HG03175 (cell line): Measurements from ENCODE around the gene FNDC3B.

Experiments used
- ATAC-seq: cut with Tn5 transposase; IDR thresholded peaks from one replicate; pipeline ENCODE4 v1.9.1; 2021; ENCODE audit warnings: mild to moderate bottlenecking, moderate library complexity; ENCODE audit not compliant: unreplicated experiment

FNDC3B gene

DNA sequence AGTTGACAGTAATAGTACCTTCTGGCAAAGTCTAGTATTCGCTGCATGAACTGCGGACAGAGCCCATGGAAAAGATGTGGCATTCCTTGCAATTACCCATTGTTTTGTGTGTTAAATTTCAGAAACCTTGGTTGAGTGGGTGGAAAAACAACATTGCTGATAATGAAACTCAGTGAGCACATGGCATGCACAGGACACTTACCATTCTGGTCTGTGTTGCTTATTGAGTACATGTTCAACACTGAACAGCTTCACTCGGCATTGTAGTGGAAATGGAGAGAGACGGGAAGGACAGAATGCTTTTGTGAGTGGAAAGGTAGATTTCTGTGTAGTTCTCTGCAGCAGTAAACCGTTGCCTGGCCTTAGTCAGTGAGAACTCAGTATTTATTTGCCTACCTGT, 165.3 kb downstream of the FNDC3B start:
- no peak for ATAC-seq

DNA sequence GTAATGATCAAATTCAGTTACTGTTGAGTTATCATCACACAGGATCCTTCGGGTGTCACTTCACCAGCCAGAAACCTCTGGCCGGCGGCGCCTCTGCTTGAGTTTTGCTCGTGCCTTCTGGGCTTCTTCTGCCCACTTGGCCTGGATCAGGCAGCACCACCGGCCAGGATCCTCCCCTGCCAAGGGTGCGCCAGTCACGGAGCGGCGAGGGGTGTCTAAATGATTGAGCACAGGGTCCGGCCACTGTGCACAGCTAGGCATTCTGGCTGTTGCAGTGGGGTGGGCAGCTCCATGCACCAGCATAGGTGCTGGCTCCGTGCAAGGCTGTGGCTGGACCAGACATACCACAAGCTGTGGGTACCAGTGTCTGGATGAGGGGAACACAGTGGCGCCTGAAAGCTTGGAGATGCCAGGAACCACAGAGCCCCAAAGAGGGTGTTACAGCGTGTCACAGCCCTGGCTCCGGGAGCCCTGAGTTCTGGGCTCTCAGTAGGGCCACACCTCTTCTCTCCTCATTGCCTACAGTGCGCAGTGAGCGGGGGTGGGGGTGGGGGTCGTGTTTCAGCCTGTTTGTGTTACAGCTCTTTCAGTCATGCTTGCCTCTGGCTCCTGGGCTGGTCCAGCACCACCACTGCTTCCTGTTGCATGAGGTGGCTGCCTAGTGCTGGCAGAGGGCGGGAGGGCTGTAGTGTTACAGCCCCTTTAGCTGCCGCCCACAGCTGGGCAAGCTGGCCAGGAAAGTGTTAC, 169.4 kb downstream of the FNDC3B start:
- ATAC-seq, result no peak

DNA sequence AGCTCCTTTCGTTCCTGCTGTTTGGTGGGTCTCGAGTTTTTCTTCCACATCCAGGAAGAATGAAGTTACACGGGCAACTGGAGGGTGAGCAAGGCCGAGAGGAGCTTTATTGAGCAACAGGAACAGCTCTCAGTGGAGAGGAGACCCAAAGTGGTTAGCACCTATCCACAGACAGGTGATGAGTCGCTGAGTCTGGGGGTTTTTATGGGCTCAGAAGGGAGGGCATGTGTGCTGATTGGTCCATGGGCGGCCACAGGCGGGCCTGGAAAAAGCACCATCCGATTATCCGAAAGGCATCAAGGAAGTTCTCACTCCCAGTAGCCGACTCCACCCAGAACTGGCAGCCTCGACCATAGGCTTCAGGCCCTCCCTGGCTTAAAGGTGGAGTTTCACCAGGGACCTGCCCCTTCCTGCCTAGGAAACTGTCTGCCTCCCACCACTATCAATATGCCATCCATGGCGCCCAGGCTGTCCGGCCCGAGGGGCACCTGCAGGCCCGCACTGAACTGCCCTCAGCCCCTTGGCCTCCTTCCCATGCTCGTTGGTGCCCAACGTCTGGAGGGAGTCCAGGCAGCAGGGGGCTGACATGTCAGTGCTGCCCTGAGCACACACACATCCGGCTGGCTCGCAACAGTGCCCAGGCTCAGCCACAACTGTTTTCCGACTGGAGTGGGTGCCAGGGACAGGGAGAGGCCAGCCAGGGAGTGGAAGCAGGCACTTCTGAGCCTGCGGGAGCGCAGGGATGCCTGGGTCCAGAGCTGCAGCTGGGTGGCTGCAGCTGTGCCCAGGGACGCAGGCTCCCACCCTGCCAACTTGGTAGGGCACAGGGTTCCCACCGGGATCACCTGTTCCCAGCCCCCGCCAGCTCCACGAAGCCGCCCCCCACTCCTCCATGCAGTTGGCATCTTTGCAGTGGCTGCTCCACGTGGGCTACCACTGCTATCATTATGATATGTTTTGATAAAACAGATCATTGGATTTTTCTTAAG, 170.2 kb downstream of the FNDC3B start:
- no peak for ATAC-seq

DNA sequence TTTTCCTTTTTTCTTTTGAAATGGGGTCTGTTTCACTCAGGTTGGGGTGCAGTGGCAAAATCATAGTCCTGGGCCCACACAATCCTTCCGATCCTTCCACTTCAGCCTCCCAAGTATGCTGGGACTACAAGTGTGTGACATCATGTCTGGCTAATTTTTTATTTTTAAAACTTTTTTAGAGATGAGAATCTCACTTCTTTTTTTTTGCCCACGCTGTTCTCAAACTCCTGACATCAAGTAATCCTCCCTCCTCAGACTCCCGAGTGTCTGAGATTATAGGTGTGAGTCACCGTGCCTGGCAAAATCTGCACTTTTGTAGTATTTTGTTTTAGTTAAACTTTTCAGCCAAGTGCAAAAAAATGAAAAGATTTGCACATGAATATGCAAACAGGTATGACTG, 171.0 kb downstream of the FNDC3B start:
- ATAC-seq, result no peak

GRCh38 chr3:172211123-172211522, 171.7 kb downstream of the FNDC3B start:
- no peak for ATAC-seq

- ATAC-seq, result no peak
These were observed 173.8 kb downstream of the FNDC3B start for GRCh38 chr3:172213200-172213599.

- no peak for ATAC-seq
These were observed 174.5 kb downstream of the FNDC3B start for GRCh38 chr3:172213904-172214303.

DNA sequence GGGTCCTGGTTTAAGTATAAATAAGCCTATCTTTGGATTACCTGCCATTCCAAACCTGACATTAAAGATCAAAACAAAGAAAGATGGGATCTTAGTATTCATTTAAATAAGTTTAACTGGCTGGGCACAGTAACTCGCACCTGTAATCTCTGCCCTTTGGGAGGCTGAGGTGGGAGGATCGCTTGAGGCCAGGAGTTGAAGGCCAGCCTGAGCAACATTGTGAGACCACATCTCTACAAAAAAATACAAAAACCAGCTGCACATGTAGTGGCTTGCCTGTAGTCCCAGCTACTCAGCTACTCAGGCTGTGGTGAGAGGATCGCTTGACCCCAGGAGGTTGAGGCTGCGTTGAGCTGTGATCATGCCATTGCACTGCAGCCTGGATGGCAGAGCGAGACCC, 176.9 kb downstream of the FNDC3B start:
- no peak for ATAC-seq

GRCh38 chr3:172216911-172217310, 177.5 kb downstream of the FNDC3B start:
- ATAC-seq, result no peak

GRCh38 chr3:172217877-172218276, 178.5 kb downstream of the FNDC3B start:
- ATAC-seq, result no peak

DNA sequence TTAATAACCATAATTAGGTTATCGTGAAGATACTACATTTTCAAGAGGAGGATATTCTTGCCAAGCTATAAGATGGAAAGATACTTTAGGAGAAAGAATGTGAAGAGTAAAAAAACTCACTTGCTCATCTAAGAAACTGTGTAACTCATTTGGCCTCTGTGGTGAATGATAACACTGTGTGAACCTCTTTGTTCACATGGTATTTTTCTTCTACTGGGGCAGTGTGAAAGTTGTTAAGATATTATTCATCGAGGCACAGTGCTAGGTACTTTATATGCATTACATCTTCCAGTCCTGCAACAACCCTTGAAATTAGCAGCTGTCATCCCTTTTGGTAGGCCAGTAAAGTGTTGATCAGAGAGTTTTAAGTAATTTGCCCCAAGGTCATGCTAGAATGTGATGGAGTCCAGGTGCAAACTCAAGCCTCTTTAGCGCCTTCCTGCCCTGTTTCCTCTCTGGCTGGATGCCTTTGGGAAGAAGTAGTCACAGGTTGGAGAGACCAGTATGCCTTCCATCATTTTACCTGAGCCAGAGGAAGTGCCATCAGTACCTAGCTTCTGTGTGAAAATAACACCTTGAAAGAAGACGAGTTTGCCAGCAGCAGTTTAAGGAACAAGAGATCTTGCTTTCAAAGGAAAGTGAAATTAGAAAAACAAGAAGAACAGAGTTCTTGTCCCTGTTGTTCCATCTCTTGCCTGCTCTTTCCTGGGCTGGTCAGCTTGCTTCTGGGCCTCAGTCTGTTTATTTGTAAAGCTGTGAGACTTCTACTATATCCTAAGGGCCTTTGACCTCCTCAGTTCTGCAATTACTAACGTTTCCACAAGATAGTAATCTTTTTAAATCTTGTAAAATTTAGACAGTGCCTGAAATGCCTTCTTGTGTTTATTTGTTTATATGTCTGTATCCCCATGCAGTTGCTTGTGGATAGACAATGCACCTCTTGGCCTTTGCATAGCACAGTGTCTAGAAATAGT, 179.3 kb downstream of the FNDC3B start:
- no peak for ATAC-seq

DNA sequence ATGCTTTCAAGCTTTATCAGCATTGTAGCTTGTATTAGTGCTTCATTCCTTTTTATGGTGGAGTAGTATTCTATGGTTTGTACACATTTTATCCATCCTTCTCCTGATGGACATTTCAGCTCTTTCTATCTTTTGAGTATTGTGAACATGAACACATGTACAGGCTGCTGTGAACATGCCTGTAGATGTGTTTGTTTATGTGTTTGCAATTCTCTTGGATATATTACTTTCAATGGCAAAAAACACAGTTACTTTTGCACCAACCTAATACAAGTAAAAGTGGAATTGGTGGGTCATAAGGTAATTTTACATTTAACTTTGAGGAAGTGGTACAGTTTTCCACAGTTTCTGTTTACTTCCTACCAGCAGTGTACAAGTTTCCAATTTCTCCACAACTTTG, 180.4 kb downstream of the FNDC3B start:
- ATAC-seq, result no peak

GRCh38 chr3:172221547-172221946, 182.2 kb downstream of the FNDC3B start:
- ATAC-seq, result no peak

DNA sequence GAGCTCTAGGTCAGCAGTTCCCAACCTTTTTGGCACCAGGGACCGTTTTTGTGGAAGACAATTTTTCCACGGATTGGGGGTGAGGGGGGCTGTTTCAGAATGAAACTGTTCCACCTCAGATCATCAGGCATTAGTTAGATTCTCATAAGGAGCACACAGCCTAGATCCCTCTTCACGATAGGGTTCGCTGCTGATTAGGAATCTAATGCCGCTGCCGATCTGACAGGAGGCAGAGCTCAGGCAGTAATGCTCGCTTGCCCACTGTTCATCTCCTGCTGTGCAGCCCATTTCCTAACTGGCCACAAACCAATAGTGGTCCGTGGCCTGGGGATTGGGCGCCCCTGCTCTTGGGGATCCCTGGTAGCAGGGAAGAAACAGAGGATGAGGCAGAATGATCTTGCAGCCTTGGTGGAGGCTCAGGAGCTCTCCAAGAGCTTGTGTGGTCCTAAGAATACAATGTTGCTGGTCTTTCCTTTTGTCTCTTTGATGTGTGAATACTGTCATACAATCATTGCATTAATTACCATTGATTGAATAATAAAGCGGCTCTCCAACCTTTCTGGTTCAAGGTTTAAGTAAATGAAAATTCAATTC, 183.2 kb downstream of the FNDC3B start:
- ATAC-seq, result no peak

- ATAC-seq, result no peak
These were observed 184.5 kb downstream of the FNDC3B start for GRCh38 chr3:172223870-172224269.

GRCh38 chr3:172224560-172225214, 185.3 kb downstream of the FNDC3B start:
- no peak for ATAC-seq

DNA sequence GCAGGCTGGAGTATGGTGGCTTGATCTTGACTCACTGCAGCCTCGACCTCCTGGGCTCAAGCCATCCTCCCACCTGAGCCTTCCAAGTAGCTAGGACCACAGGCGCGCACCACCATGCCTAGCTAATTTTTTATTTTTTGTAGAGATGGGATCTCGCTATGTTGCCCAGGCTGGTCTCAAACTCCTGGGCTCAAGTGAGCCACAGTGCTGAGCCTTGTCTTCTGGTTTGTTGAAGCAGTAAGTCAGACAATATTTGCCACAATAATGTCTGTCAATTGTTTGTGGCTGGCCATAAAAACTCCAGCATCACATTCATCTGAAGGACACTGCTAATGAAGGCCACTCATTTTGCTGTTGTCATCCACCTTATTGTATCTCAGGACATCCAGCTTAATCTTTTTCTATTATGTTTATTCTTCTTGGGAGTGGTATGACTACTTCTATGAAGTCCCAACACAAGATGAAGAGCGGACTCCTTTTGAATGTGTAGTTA, 185.9 kb downstream of the FNDC3B start:
- ATAC-seq, result no peak

- no peak for ATAC-seq
These were observed 187.5 kb downstream of the FNDC3B start for GRCh38 chr3:172226831-172227230.

- no peak for ATAC-seq
These were observed 188.1 kb downstream of the FNDC3B start for GRCh38 chr3:172227340-172228035.
